ENCODE results near the gene LRRC26. TPM values are rescaled to one million over a fixed set of nuclear protein-coding genes. Genes with fewer than 3 reads are reported as not detected.
A peak's percentile ranks its signal among the peaks of the same experiment; 100 is the strongest.

LRRC26 gene
- total RNA-seq, 1 experiment from 2014 or later: 2.1 TPM

- H3K4me1 Mint-ChIP-seq: peaks cover 14% of the 10 kb centered on the region
- no peak for DNase-seq (ENCODE audit: low spot score)
- TF ChIP-seq GABPB1 (CRISPR knock-in tag; IDR thresholded peaks at IDR 0.05) (no peak), OVOL2 (CRISPR knock-in tag; IDR thresholded peaks at IDR 0.05; ENCODE audit: borderline replicate concordance) (no peak), ZNF263 (CRISPR knock-in tag; IDR thresholded peaks at IDR 0.05; ENCODE audit: low read depth) (no peak), ZNF416 (CRISPR knock-in tag; IDR thresholded peaks at IDR 0.05) (no peak), IRF1 (CRISPR knock-in tag; IDR thresholded peaks at IDR 0.05) (no peak), SMAD4 (CRISPR knock-in tag; IDR thresholded peaks at IDR 0.05) (no peak), ZNF232 (CRISPR knock-in tag; IDR thresholded peaks at IDR 0.05) (no peak)
- no peaks in the 10 kb centered on the region for H3K27me3 Mint-ChIP-seq (ENCODE audit: low read depth)
- ATAC-seq: peak; percentile 8; the same call in 1 of the 2 replicates
- ChIA-PET CTCF (interaction anchor here (0.9 to 2.1 kb wide), 4 partner anchors 19 to 159 kb away, joined by 3 to 16 read pairs (median 6); no protein-coding TSS in a partner anchor), POLR2A (interaction anchor here (1.0 to 1.2 kb wide), 2 partner anchors 9 to 46 kb away, joined by 3 read pairs; no protein-coding TSS in a partner anchor)
- H3K27ac Mint-ChIP-seq: peak overlapping the region; percentile 69; the same call in 1 of the 2 replicates
- no peaks in the 10 kb centered on the region for H3K9me3 Mint-ChIP-seq
- H3K36me3 Mint-ChIP-seq: no peaks in the 10 kb centered on the region; the same call in 1 of the 2 replicates
- H3K4me3 Mint-ChIP-seq: no peak overlapping the region
Observed at GRCh38 chr9:137194909-137195308, 25.1 kb upstream of the LRRC26 start.

- TF ChIP-seq E2F5 (CRISPR knock-in tag; IDR thresholded peaks at IDR 0.05): no peak
- no peak for TF ChIP-seq ZNF532 (CRISPR knock-in tag; IDR thresholded peaks at IDR 0.05; ENCODE audit: borderline replicate concordance)
- no peak for TF ChIP-seq NFYB (CRISPR knock-in tag; conservative IDR thresholded peaks at IDR 0.05; ENCODE audit: low read depth)
- TF ChIP-seq NFATC4 (CRISPR knock-in tag; IDR thresholded peaks at IDR 0.05): no peak
- no peak for TF ChIP-seq MYBL2 (CRISPR knock-in tag; IDR thresholded peaks at IDR 0.05)
- TF ChIP-seq HMGXB4 (CRISPR knock-in tag; IDR thresholded peaks at IDR 0.05): 0 out of 2 replicates have a peak, but pooled peaks have one; percentile 15
- no peak for TF ChIP-seq ZNF138 (CRISPR knock-in tag; conservative IDR thresholded peaks at IDR 0.05)
- no peak for TF ChIP-seq TEAD1 (CRISPR knock-in tag; IDR thresholded peaks at IDR 0.05)
- ChIA-PET CTCF (interaction anchor here (1.2 to 2.1 kb wide), 5 partner anchors 19 to 165 kb away, joined by 3 to 16 read pairs (median 4); no protein-coding TSS in a partner anchor), POLR2A (interaction anchor here (1.0 kb wide), 1 partner anchor 9 kb away, joined by 3 read pairs; no protein-coding TSS in a partner anchor)
- H3K36me3 Mint-ChIP-seq: no peaks in the 10 kb centered on the region; the same call in 1 of the 2 replicates
- no peak overlapping the region for H3K27ac Mint-ChIP-seq
- no peaks in the 10 kb centered on the region for H3K9me3 Mint-ChIP-seq
- DNase-seq (ENCODE audit: low spot score) (no peak), ATAC-seq (no peak)
- H3K4me1 Mint-ChIP-seq: peaks cover 15% of the 10 kb centered on the region
- H3K4me3 Mint-ChIP-seq: no peak overlapping the region
- H3K27me3 Mint-ChIP-seq (ENCODE audit: low read depth): no peaks in the 10 kb centered on the region
Observed at GRCh38 chr9:137194388-137194787, 24.5 kb upstream of the LRRC26 start.

- Mint-ChIP-seq H3K4me1 (peaks cover 17% of the 10 kb centered on the region), H3K36me3 (no peaks in the 10 kb centered on the region; the same call in 1 of the 2 replicates), H3K4me3 (no peak overlapping the region), H3K27ac (no peak overlapping the region), H3K27me3 (ENCODE audit: low read depth) (no peaks in the 10 kb centered on the region), H3K9me3 (no peaks in the 10 kb centered on the region)
- ATAC-seq: no peak
- ChIA-PET POLR2A (no interaction called here), CTCF (interaction anchor here (1.2 to 1.3 kb wide), 3 partner anchors 43 to 164 kb away, joined by 3 to 4 read pairs (median 3); no protein-coding TSS in a partner anchor)
- DNase-seq (ENCODE audit: low spot score): no peak
- TF ChIP-seq SMAD3 (CRISPR knock-in tag; IDR thresholded peaks at IDR 0.05; ENCODE audit: borderline replicate concordance): no peak
- TF ChIP-seq GRHL2 (CRISPR knock-in tag; IDR thresholded peaks at IDR 0.05; ENCODE audit: insufficient replicate concordance, severe bottlenecking): no peak
- TF ChIP-seq USF2 (CRISPR knock-in tag; IDR thresholded peaks at IDR 0.05): no peak
- no peak for TF ChIP-seq TEAD4 (CRISPR knock-in tag; IDR thresholded peaks at IDR 0.05)
- TF ChIP-seq JAZF1 (CRISPR knock-in tag; IDR thresholded peaks at IDR 0.05): no peak
- TF ChIP-seq NR1H2 (CRISPR knock-in tag; IDR thresholded peaks at IDR 0.05): no peak
- no peak for TF ChIP-seq RELA (CRISPR knock-in tag; IDR thresholded peaks at IDR 0.05; ENCODE audit: borderline replicate concordance)
Observed at GRCh38 chr9:137193771-137194170, 23.9 kb upstream of the LRRC26 start.
